C4-2B (cell line): Measurements from ENCODE around the gene ADI1.

ENCODE experiments used
- ZFX ChIP-seq: fragments of 450-650 bp; IDR thresholded peaks from 2 replicates; pipeline ENCODE4 v1.6.1; 2017
- TF ChIP-seq, protein P1 (sequence below): fragments of 450-650 bp; conservative IDR thresholded peaks from 2 replicates; pipeline ENCODE4 v1.5.1; 2017; ENCODE audit warnings: mild to moderate bottlenecking

DNA sequence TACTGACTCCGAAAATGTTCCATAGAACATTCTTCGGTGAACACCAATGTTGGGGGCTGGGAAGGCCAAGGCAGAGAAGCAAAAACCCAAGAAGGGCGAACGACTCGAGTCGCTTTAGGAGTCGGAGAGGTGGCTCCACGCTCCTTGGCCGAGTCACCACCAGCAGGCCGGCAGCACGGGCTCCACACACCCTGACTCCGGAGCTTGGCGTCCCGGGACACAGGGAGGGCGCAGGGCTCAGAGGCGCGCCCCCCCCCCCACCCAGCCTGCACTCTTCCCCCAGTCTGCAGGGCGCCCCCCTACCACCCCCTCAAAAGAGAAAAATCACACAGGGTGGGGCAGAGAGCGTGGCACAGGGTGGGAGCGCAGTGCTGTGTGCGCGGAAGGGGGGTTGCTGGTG, 7.5 kb upstream of the ADI1 start:
- TF ChIP-seq, protein P1, sequence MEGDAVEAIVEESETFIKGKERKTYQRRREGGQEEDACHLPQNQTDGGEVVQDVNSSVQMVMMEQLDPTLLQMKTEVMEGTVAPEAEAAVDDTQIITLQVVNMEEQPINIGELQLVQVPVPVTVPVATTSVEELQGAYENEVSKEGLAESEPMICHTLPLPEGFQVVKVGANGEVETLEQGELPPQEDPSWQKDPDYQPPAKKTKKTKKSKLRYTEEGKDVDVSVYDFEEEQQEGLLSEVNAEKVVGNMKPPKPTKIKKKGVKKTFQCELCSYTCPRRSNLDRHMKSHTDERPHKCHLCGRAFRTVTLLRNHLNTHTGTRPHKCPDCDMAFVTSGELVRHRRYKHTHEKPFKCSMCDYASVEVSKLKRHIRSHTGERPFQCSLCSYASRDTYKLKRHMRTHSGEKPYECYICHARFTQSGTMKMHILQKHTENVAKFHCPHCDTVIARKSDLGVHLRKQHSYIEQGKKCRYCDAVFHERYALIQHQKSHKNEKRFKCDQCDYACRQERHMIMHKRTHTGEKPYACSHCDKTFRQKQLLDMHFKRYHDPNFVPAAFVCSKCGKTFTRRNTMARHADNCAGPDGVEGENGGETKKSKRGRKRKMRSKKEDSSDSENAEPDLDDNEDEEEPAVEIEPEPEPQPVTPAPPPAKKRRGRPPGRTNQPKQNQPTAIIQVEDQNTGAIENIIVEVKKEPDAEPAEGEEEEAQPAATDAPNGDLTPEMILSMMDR, result no peak
- no peak for TF ChIP-seq ZFX
